HUES48 (cell line): ENCODE measurements around the gene TTC34.

Experiments used
- H3K27ac ChIP-seq: one replicate; pipeline ENCODE4 v1.7.0; 2013; ENCODE audit warnings: low read depth, low read length, inconsistent platforms
- H3K27me3 ChIP-seq: 2 replicates; pipeline ENCODE4 v1.6.1; 2013; ENCODE audit warnings: mild to moderate bottlenecking, low read length; ENCODE audit not compliant: control insufficient read depth, insufficient read depth
- H3K36me3 ChIP-seq: 2 replicates; pipeline ENCODE4 v1.6.1; 2013; ENCODE audit warnings: low read length; ENCODE audit not compliant: control insufficient read depth, insufficient read depth
- H3K4me1 ChIP-seq: 2 replicates; pipeline ENCODE4 v1.6.1; 2013; ENCODE audit warnings: mild to moderate bottlenecking, low read length; ENCODE audit not compliant: control insufficient read depth, insufficient read depth
- H3K4me3 ChIP-seq: 2 replicates; pipeline ENCODE4 v1.5.1; 2013; ENCODE audit warnings: mild to moderate bottlenecking, low read depth, low read length
- H3K9ac ChIP-seq: 2 replicates; pipeline ENCODE4 v1.6.1; 2013; ENCODE audit warnings: mild to moderate bottlenecking, low read depth, low read length, moderate library complexity
- H3K9me3 ChIP-seq: 2 replicates; pipeline ENCODE4 v1.6.1; 2013; ENCODE audit warnings: low read length; ENCODE audit not compliant: control insufficient read depth, insufficient read depth

TTC34 gene

DNA sequence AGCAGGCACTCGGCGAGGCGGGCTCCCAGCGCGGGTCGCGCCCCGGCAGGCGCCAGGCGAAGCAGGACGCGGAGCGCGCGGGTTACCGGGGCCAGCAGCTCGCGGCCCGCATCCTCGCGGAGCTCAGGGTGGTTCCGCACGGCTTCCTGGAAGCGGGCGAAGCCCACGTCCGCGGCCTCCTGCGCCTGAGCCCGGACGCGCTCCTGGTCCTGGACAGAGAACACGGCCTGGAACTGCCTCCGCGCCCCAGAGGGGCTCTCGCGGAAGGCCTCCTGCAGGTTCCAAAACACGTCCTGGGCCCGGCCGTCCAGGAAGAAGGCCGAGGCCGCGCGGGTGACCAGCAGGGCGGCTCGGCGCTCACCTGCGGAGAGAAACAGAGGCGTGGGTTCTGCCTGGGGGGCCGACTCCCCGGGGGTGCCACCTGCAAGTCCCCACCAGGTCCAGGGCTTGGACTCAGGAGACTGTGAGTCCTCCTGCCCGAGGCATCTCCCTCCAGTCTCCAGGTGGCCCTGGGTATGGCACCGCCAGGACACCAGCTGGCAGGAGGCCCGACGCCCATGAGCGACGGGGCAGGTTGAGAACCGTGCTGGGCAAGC, 11.4 kb downstream of the TTC34 start:
- no peak overlapping the region for H3K27ac ChIP-seq
- H3K27me3 ChIP-seq: no peaks in the 10 kb centered on the region
- H3K9ac ChIP-seq: no peak overlapping the region
- 0 out of 2 replicates have a peak, but pooled peaks cover 4% of the 10 kb centered on the region for H3K4me1 ChIP-seq
- no peaks in the 10 kb centered on the region for H3K36me3 ChIP-seq
- no peak overlapping the region for H3K4me3 ChIP-seq
- peaks cover 30% of the 10 kb centered on the region for H3K9me3 ChIP-seq

DNA sequence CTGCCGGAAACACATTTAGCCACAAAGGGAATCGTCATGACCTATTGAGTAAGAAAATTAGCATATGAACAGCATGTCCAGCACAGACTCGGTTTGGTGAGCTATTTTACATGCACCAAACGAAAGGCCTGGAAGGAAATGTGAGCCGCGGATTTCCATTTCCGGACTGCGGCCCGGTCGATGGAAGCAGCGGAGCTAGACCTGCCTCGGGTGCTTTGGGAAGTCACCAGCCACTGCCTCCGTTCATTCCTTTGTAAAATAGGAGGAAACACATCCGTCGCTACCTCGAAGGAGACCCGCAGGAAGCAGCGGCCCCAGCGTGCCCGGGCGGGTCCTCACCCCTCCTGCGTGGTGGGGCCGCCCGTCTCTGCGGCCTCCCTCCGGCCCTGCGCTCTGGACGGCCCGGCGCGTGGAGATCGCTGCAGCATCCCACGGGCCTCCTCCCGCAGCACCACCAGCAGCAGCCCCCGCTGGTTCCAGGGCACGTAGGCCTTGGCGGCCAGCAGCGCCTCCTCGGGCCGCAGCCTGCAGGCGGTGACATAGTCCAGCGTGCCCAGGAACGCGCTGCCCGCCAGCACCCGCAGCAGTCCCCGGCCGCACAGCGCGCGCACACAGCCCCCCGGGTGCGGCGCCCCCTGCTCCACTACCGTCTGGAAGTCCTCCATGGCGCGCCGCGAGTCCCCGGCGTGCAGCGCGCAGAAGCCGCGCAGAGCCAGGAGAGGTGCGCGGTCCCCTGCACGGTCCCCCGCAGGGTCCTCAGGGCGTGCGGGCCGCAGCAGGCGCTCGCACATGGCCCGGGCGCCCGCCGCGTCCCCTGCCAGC, 12.1 kb downstream of the TTC34 start:
- Histone ChIP-seq H3K27ac (no peak overlapping the region), H3K4me3 (no peak overlapping the region), H3K9me3 (peaks cover 23% of the 10 kb centered on the region), H3K27me3 (no peaks in the 10 kb centered on the region), H3K9ac (no peak overlapping the region), H3K4me1 (0 out of 2 replicates have a peak, but pooled peaks cover 4% of the 10 kb centered on the region), H3K36me3 (no peaks in the 10 kb centered on the region)

DNA sequence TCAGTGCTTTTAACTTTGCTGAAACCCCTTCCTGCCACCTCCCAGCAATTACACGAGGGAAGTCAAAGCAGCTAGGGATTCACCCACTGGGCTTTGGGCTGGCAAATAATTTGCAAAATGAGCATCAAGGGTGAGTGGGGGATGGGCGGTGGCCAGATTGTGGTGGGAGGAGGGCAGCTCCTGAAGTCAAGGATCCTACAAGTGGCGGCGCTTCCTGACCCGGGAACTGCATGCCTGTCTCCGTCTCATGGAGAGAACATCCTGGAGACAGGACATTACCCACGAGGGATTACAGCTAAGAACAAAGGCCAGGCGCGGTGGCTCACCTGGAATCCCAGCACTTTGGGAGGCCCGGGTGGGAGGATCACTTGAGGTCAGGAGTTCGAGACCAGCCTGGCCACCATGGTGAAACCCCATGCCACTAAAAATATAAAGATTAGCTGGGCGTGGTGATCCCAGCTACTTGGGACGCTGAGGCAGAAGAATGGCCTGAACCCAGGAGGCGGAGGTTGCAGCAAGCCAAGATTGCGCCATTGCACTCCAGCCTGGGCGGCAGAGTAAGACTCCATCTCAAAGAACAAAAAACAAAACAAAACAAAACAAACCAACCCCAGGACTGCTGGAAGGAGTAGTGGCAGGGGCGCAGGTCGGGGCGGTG, 12.9 kb downstream of the TTC34 start:
- H3K36me3 ChIP-seq: no peaks in the 10 kb centered on the region
- H3K27ac ChIP-seq: no peak overlapping the region
- peaks cover 16% of the 10 kb centered on the region for H3K9me3 ChIP-seq
- no peaks in the 10 kb centered on the region for H3K27me3 ChIP-seq
- no peak overlapping the region for H3K4me3 ChIP-seq
- no peak overlapping the region for H3K9ac ChIP-seq
- H3K4me1 ChIP-seq: 0 out of 2 replicates have a peak, but pooled peaks cover 4% of the 10 kb centered on the region

DNA sequence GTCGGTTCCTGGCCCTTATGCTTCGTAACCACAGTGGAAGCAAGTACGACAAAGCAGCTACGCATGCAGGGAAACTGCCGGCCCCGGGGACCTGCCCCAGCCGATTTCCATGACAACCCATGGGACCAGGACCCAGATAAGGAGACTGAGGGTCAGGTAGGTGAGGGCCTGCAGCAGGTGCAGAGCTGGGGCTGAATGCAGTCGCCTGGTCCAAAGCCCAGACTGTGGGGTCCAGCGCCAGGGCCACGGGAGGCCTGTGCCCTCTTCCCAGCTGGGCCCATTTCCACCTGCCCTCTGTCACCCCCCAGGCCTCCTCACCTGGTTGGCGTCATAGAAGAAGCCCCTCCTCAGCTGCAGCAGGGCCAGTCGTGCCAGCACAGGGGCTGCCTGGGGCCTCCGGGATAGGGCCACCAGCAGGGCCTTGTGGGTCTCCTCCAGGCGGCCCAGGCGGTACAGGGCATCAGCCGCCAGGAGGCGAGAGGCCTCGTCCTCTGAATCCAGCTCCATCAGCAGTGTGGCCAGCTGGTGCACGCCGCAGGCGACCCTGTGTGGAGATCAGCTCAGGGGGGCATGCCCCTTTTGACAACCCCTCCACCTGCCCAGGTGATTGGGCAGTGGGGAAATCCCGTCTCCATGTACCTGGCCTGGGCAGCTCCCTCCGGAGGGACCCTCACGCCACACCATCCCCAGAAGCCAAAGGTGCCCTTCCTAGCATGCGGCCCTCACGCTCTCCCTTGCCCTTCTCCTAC, 14.2 kb downstream of the TTC34 start:
- Histone ChIP-seq H3K27ac (no peak overlapping the region), H3K4me3 (no peak overlapping the region), H3K9ac (no peak overlapping the region), H3K4me1 (0 out of 2 replicates have a peak, but pooled peaks cover 4% of the 10 kb centered on the region), H3K9me3 (peaks cover 12% of the 10 kb centered on the region), H3K27me3 (no peaks in the 10 kb centered on the region), H3K36me3 (no peaks in the 10 kb centered on the region)

DNA sequence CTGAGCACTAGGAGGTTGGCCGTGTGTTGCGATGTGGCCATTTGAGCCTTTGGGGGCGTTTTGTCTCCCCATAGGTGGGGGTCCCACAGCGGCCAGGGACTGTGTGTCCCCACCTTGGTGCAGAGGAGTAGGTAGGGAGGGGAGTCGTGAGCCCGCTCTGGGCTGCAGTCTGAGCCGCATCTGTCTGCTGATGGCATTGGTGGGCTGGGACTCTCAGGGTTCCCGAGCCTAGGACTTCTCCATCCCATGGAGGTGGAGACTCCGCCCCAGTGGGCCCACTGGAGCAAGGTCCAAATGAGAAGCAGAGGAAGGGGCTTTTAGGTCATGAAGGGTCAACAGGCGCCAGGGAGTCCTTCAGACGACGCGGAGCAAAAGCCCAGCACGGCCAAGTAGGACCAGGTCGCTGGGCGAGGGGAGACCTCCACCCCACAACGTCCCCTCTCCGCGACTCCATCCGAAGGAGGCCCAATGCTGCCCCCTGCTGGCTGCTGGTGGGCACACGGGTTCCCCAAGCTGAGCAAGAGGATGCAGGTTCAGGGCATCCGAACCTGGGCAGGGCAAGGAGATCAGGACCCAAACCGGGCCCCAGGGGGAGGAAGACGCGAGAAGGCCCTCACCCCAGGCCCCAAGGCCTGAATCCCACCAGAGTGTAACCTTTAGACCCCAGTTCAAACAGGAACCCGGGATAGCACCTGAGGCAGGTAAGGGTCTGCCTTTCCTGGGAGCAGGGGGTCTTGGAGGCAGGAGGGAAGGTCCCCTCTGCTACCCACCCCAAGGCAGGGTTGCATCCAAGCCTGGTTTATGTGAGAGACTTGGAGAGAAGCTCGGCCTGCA, 14.9 kb downstream of the TTC34 start:
- Histone ChIP-seq H3K4me1 (0 out of 2 replicates have a peak, but pooled peaks cover 4% of the 10 kb centered on the region), H3K4me3 (no peak overlapping the region), H3K36me3 (no peaks in the 10 kb centered on the region), H3K9ac (no peak overlapping the region), H3K27me3 (no peaks in the 10 kb centered on the region), H3K9me3 (peaks cover 12% of the 10 kb centered on the region), H3K27ac (no peak overlapping the region)

DNA sequence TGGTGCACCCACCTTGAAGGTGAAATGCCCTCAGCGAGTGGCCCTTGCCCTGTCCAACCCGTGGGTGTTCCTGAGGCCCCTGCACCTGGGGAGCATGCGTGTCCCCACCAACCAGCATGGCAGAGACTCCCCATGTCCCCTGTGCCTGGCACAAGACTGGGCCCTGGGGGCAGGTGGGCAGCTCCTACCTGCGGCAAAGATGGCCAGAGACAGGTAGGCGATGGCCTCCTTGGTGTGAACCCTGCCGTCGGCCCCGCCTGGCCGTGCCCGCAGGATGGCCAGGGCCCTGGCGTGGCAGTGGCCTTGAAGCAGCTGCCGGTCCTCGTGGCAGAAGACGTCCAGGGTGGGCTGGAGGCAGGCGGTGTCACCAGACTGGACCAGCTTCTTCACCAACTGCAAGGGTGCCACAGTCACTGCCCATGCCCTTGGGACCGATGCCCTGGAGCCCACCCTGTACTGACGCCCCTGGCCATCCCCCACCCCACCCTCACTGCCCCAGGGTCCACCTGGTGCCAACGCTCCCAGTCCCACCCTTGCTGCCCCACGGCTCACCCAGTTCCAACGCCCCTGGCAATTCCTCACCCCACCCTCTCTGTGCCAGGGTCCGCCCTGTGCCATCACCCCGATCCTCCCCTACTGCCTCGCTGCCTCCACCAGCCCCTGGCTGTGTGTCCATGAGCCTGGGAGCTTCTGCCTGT, 15.7 kb downstream of the TTC34 start:
- H3K27me3 ChIP-seq: no peaks in the 10 kb centered on the region
- H3K36me3 ChIP-seq: no peaks in the 10 kb centered on the region
- H3K27ac ChIP-seq: no peak overlapping the region
- H3K4me1 ChIP-seq: 0 out of 2 replicates have a peak, but pooled peaks cover 4% of the 10 kb centered on the region
- peaks cover 15% of the 10 kb centered on the region for H3K9me3 ChIP-seq
- H3K4me3 ChIP-seq: no peak overlapping the region
- no peak overlapping the region for H3K9ac ChIP-seq

DNA sequence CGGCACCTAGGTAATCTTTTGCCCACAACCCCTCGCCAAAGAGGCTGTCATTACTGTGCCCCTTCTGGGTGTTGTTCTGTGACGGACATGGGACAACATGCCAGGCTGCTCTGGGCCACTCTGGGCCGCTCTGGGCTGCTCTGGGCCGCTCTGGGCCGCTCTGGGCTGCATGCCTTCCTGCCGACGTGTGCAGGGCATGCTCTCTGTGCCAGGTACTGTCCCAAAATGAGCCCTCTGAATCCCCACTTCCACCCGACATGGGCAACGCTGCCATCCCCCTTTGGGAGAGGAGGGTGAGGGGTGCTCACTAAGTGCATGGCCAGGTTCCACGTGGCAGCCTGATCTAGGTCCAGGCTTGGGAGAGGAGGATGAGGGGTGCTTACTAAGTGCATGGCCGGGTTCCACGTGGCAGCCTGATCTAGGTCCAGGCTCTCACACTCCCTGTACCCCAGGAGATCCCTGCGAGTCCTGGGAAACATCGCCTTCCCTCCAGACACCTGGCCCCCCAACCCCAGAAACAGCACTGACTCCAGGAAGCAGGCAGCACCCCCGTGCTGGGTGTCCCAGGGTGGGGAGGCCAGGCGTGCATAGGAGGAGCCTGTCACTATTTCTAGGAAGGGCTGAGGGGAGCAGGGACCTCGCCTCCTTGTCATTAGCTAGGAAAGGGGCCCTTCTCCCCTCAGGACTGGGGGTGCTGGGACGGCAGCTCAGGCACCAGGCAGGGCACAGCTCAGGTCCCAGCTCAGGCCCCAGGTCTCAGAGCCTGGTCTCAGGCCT, 16.5 kb downstream of the TTC34 start:
- Histone ChIP-seq H3K27me3 (no peaks in the 10 kb centered on the region), H3K36me3 (no peaks in the 10 kb centered on the region), H3K9me3 (peaks cover 19% of the 10 kb centered on the region), H3K4me3 (no peak overlapping the region), H3K27ac (no peak overlapping the region), H3K9ac (no peak overlapping the region), H3K4me1 (0 out of 2 replicates have a peak, but pooled peaks cover 4% of the 10 kb centered on the region)

DNA sequence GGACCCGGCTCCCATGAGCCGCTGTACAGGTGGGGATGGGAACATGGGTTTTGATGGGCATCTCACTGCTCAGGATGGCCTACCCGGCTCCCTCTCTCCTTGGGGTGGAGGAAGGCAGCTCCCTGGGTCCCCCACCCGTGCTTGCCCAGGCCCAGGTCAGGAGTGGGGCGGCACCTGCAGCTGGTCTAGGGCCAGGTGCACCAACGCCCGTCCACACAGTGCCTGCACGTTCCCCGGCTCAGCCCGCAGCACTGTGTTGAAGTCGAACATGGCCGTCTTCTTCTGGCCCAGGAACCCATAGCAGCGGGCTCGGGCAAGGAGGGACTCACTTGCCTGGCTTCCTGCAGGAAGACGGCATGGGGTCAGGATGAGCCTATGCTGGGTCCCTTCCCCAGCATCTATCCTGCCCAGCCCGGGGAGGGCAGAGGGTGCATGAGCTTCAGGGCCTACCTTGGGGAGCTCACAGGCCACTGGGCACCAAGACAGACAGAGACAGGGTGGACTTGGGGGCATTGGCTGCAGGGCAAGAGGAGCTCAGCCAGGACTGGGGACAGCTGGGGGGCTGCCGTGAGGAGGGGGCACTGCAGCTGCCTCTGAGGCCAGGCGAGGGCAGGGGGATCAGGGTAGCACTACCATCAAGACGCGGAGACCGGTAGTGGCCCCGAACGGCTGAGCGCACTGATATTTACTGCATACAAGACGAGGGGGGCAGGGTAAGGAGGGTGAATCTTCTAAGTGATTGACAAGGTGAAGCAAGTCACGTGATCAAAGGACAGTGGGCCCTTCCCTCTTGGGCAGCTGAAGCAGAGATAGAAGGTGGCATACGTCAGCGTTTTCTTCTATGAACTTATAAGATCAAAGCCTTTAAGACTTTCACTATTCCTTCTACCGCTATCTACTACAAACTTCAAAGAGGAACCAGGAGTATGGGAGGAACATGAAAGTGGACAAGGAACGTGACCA, 17.8 kb downstream of the TTC34 start:
- Histone ChIP-seq H3K27me3 (no peaks in the 10 kb centered on the region), H3K9me3 (peaks cover 19% of the 10 kb centered on the region)

More for the DNA sequence above, 17.8 kb downstream of the TTC34 start:
- H3K9ac ChIP-seq: no peak overlapping the region
- 0 out of 2 replicates have a peak, but pooled peaks cover 4% of the 10 kb centered on the region for H3K4me1 ChIP-seq
- no peaks in the 10 kb centered on the region for H3K36me3 ChIP-seq
- H3K27ac ChIP-seq: no peak overlapping the region
- H3K4me3 ChIP-seq: no peak overlapping the region
